H1 (cell line): ENCODE measurements around the gene CAPZA3.

ENCODE experiments used
- ASH2L ChIP-seq: fragments of 200-600, 300-600 bp; sonication (generic); IDR thresholded peaks from one replicate; pipeline ENCODE4 v1.7.1; 2017; ENCODE audit warnings: low read length
- CTBP2 ChIP-seq: IDR thresholded peaks from 2 replicates; pipeline ENCODE4 v1.7.0; 2011; ENCODE audit warnings: borderline replicate concordance, mild to moderate bottlenecking, moderate library complexity, mixed read lengths, low read length; ENCODE audit not compliant: insufficient read depth, insufficient read length
- EP300 ChIP-seq, 2 experiments: IDR thresholded peaks; 1 replicate in 1 of 2; 2 replicates in 1 of 2; pipeline ENCODE4 v1.6.1; 2011 to 2012; ENCODE audit warnings: low read depth in 2 of 2, low read length in 2 of 2, mild to moderate bottlenecking in 2 of 2, borderline replicate concordance in 1 of 2, inconsistent platforms in 1 of 2, moderate library complexity in 1 of 2
- EZH2 ChIP-seq: fragments of 200-600 bp; sonication (generic); IDR thresholded peaks from 2 replicates; pipeline ENCODE4 v1.7.1; 2012; ENCODE audit warnings: low read depth, mild to moderate bottlenecking, moderate library complexity, low read length, inconsistent platforms; ENCODE audit not compliant: severe bottlenecking
- GTF2F1 ChIP-seq: IDR thresholded peaks from 2 replicates; pipeline ENCODE4 v1.6.1; 2012; ENCODE audit warnings: low read depth, low read length, improper control_type of control experiment, borderline replicate concordance
- JUND ChIP-seq: IDR thresholded peaks from 2 replicates; pipeline ENCODE4 v1.6.1; 2011; ENCODE audit warnings: mild to moderate bottlenecking, improper control_type of control experiment, low read length
- POLR2A ChIP-seq, 2 experiments: IDR thresholded peaks; 1 replicate in 1 of 2; 2 replicates in 1 of 2; pipeline ENCODE4 v1.6.1; 2011; ENCODE audit warnings: low read depth in 2 of 2, low read length in 2 of 2, mild to moderate bottlenecking in 2 of 2; ENCODE audit errors: control extremely low read depth in 1 of 2
- POU5F1 ChIP-seq: IDR thresholded peaks from 2 replicates; pipeline ENCODE4 v1.6.1; 2011; ENCODE audit warnings: low read depth, mild to moderate bottlenecking, low read length, moderate library complexity
- SRF ChIP-seq: IDR thresholded peaks from 2 replicates; pipeline ENCODE4 v1.6.1; 2011; ENCODE audit warnings: mild to moderate bottlenecking, low read depth, low read length, moderate library complexity
- TAF1 ChIP-seq: IDR thresholded peaks from 2 replicates; pipeline ENCODE4 v1.6.1; 2011; ENCODE audit warnings: mild to moderate bottlenecking, low read depth, low read length
- TF ChIP-seq, protein P1 (sequence below), 3 experiments: IDR thresholded peaks; 1 replicate in 2 of 3; 2 replicates in 1 of 3; pipeline versions ENCODE4 v1.5.1 to v1.6.1; 2011; ENCODE audit warnings: low read length in 3 of 3, mild to moderate bottlenecking in 3 of 3, inconsistent platforms in 2 of 3, low read depth in 1 of 3, moderate library complexity in 1 of 3; ENCODE audit not compliant: insufficient read depth in 1 of 3; ENCODE audit errors: control extremely low read depth in 1 of 3

DNA sequence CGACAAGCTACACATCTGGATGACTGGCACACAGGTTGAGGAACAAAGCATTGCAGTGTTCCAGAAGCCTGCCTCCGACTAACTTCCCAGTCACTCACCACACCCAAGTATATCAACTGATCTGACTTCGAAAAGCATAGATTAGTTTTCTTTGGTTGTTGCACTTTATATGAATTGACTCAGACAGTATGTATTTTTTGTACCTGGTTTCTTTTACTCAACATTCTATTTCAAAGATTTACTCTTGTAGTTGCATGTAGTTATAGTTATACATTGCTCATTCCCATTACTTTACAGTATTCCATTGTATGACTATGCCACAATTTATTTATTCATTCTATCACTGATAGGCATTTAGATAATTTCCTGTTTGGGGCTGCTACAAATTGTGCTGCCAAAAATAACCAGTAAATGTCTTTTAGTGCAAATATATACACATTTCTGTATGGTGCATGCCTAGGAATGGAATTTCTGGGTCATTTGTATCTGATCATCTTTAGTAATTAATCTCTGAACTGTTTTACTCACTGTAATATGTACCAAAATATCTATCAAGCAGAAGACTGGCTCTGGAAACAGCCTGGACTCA lies 17.9 kb upstream of the CAPZA3 start:
- TF ChIP-seq, protein P1, sequence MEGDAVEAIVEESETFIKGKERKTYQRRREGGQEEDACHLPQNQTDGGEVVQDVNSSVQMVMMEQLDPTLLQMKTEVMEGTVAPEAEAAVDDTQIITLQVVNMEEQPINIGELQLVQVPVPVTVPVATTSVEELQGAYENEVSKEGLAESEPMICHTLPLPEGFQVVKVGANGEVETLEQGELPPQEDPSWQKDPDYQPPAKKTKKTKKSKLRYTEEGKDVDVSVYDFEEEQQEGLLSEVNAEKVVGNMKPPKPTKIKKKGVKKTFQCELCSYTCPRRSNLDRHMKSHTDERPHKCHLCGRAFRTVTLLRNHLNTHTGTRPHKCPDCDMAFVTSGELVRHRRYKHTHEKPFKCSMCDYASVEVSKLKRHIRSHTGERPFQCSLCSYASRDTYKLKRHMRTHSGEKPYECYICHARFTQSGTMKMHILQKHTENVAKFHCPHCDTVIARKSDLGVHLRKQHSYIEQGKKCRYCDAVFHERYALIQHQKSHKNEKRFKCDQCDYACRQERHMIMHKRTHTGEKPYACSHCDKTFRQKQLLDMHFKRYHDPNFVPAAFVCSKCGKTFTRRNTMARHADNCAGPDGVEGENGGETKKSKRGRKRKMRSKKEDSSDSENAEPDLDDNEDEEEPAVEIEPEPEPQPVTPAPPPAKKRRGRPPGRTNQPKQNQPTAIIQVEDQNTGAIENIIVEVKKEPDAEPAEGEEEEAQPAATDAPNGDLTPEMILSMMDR (IDR thresholded peaks at IDR 0.05; ENCODE audit: control extremely low read depth in 1 of 3, insufficient read depth in 1 of 3, low read depth in 1 of 3, low read length in 3 of 3) = no peak
- TF ChIP-seq POLR2A (IDR thresholded peaks at IDR 0.05; ENCODE audit: control extremely low read depth in 1 of 2, low read depth in 2 of 2, low read length in 2 of 2) (no peak), TAF1 (no peak), EZH2 (no peak), JUND (no peak), EP300 (IDR thresholded peaks at IDR 0.05; ENCODE audit: borderline replicate concordance in 1 of 2, low read depth in 2 of 2, low read length in 2 of 2) (no peak), CTBP2 (no peak), POU5F1 (no peak), GTF2F1 (no peak), ASH2L (no peak), SRF (no peak)
